Mesendoderm (in vitro differentiated cells): ENCODE measurements around the gene GRID2.

ENCODE experiments used
- DNase-seq: peaks from one replicate; pipeline ENCODE4 v3.0.0; 2013
- H2AK5ac ChIP-seq: 2 replicates; pipeline ENCODE4 v1.6.1; 2013; ENCODE audit warnings: low read length, inconsistent platforms
- H2BK120ac ChIP-seq: 2 replicates; pipeline ENCODE4 v1.6.1; 2013; ENCODE audit warnings: low read depth, mild to moderate bottlenecking, low read length, moderate library complexity, mixed read lengths
- H2BK15ac ChIP-seq: replicated peaks from 2 replicates; pipeline ENCODE4 v1.6.1; 2013; ENCODE audit warnings: low read depth, mild to moderate bottlenecking, moderate library complexity
- H2BK5ac ChIP-seq: 2 replicates; pipeline ENCODE4 v1.6.1; 2013; ENCODE audit warnings: low read length, inconsistent platforms
- H3K18ac ChIP-seq: 2 replicates; pipeline ENCODE4 v1.6.1; 2013; ENCODE audit warnings: mild to moderate bottlenecking, low read length, mixed read lengths
- H3K23ac ChIP-seq: one replicate; pipeline ENCODE4 v1.6.1; 2013; ENCODE audit warnings: low read length
- H3K27ac ChIP-seq: 2 replicates; pipeline ENCODE4 v1.5.1; 2013; ENCODE audit warnings: low read depth, mild to moderate bottlenecking, inconsistent platforms, low read length, moderate library complexity
- H3K27me3 ChIP-seq: 2 replicates; pipeline ENCODE4 v1.6.1; 2013; ENCODE audit warnings: low read length, control low read depth, mild to moderate bottlenecking, inconsistent platforms; ENCODE audit not compliant: insufficient read depth, poor library complexity
- H3K36me3 ChIP-seq: 2 replicates; pipeline ENCODE4 v1.6.1; 2013; ENCODE audit warnings: low read length, inconsistent platforms; ENCODE audit not compliant: control insufficient read depth, insufficient read depth
- H3K4ac ChIP-seq: one replicate; pipeline ENCODE4 v1.6.1; 2013; ENCODE audit warnings: low read depth, mild to moderate bottlenecking, low read length, moderate library complexity
- H3K4me1 ChIP-seq: 2 replicates; pipeline ENCODE4 v1.6.1; 2013; ENCODE audit warnings: low read depth, low read length, inconsistent platforms; ENCODE audit not compliant: control insufficient read depth
- H3K4me2 ChIP-seq: 2 replicates; pipeline ENCODE4 v1.6.1; 2013; ENCODE audit warnings: low read length
- H3K4me3 ChIP-seq: 2 replicates; pipeline ENCODE4 v1.5.1; 2013; ENCODE audit warnings: mild to moderate bottlenecking, low read length
- H3K56ac ChIP-seq: one replicate; pipeline ENCODE4 v1.6.1; 2013; ENCODE audit warnings: low read length
- H3K79me1 ChIP-seq: 2 replicates; pipeline ENCODE4 v1.6.1; 2013; ENCODE audit warnings: low read length, inconsistent platforms
- H3K79me2 ChIP-seq: 2 replicates; pipeline ENCODE4 v1.6.1; 2013; ENCODE audit warnings: mild to moderate bottlenecking, low read length; ENCODE audit not compliant: control insufficient read depth, insufficient read depth
- H3K9ac ChIP-seq: 2 replicates; pipeline ENCODE4 v1.6.1; 2013; ENCODE audit warnings: low read length, inconsistent platforms
- H4K5ac ChIP-seq: one replicate; pipeline ENCODE4 v1.6.1; 2013; ENCODE audit warnings: low read length
- H4K8ac ChIP-seq: one replicate; pipeline ENCODE4 v1.6.1; 2013; ENCODE audit warnings: low read depth, mild to moderate bottlenecking, control low read depth, low read length, moderate library complexity
- WGBS: extraction: QIAGEN DNeasy Blood & Tissue Kit; methylation state at CpG from one replicate; pipeline ENCODE4 v1.1.7; 2013; ENCODE audit warnings: low lambda C conversion rate, missing lambda C conversion rate; ENCODE audit not compliant: insufficient coverage; ENCODE audit errors: extremely low coverage; 5-methylcytosine and 5-hydroxymethylcytosine counted together

GRID2 gene

DNA sequence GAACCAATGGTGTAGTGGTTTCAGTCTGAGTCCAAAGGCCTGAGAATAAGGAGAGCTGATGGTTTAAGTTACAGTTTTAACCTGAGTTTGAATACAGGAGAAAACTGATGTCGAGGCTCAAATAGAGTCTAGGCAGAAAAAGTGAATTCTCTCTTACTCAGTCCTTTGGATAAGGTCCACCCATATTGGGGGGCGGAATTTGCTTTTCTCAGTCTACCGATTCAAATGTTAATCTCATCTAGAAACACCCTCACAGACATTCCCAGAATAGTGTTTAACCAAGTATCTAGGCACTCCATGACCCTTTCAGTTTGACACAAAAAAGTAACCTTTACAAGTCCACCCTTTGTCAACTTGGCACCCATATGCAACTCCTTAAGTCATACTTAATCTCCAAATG lies 216.0 kb downstream of the GRID2 start:
- Histone ChIP-seq H3K27me3 (no peaks in the 10 kb centered on the region), H2BK5ac (peak overlapping the region; percentile 20), H3K9ac (no peak overlapping the region), H3K23ac (no peak overlapping the region), H4K5ac (no peak overlapping the region), H3K56ac (peak overlapping the region; percentile 45), H3K4me3 (no peak overlapping the region), H3K4ac (no peak overlapping the region), H3K4me2 (no peak overlapping the region), H3K27ac (no peak overlapping the region), H3K36me3 (no peaks in the 10 kb centered on the region), H2AK5ac (no peak overlapping the region), H3K4me1 (peaks cover 9% of the 10 kb centered on the region), H3K79me1 (peaks cover 4% of the 10 kb centered on the region), H2BK120ac (no peak overlapping the region), H4K8ac (no peak overlapping the region), H3K18ac (peak overlapping the region; percentile 60), H2BK15ac (no peak overlapping the region), H3K79me2 (peaks cover 15% of the 10 kb centered on the region)
- no CpG with 5 or more reads among the region's 3 CpGs for WGBS
- DNase-seq = peak; percentile 60

GRCh38 chr4:92520563-92520962 lies 216.8 kb downstream of the GRID2 start:
- Histone ChIP-seq H2BK5ac (no peak overlapping the region), H3K4me1 (peaks cover 9% of the 10 kb centered on the region), H3K27me3 (no peaks in the 10 kb centered on the region), H2BK120ac (no peak overlapping the region), H3K9ac (no peak overlapping the region), H3K23ac (no peak overlapping the region), H3K27ac (no peak overlapping the region), H3K4me2 (no peak overlapping the region), H3K79me1 (peaks cover 4% of the 10 kb centered on the region), H2AK5ac (no peak overlapping the region), H4K5ac (no peak overlapping the region), H3K18ac (no peak overlapping the region), H3K4ac (no peak overlapping the region), H3K56ac (no peak overlapping the region), H3K4me3 (no peak overlapping the region), H3K36me3 (no peaks in the 10 kb centered on the region), H2BK15ac (no peak overlapping the region), H3K79me2 (peaks cover 18% of the 10 kb centered on the region), H4K8ac (no peak overlapping the region)
- peak; percentile 100 for DNase-seq
- WGBS = no CpG with 5 or more reads among the region's 2 CpGs

DNA sequence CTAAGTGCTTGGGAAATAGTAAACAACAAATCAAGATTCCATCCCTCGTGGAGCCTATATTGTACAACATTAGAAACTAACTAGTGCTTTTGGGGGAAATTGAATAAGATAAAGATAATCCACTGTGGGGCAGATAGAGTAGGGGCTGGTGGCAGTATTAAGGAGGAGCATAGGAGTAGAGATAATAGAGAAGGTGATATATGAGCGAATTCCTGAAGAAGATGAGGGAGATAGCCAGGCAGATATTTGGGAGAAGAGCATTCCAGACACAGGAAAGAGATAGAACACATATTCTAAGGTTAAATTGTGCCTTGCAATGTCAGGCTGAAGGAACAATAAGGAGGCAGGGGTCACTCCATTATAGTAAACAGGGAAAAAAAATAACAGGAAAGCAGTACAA lies 218.2 kb downstream of the GRID2 start:
- Histone ChIP-seq H2BK120ac (peak overlapping the region; percentile 8), H4K8ac (no peak overlapping the region)

GRCh38 chr4:92522356-92522755 lies 218.6 kb downstream of the GRID2 start:
- WGBS = no CpG with 5 or more reads among the region's 3 CpGs
- Histone ChIP-seq H3K4me3 (no peak overlapping the region), H3K79me2 (peaks cover 15% of the 10 kb centered on the region), H2BK120ac (peak overlapping the region; percentile 8), H3K56ac (peak overlapping the region; percentile 71), H3K36me3 (no peaks in the 10 kb centered on the region), H3K23ac (no peak overlapping the region), H3K27me3 (no peaks in the 10 kb centered on the region), H2BK15ac (no peak overlapping the region), H2AK5ac (peak overlapping the region; percentile 28), H3K79me1 (peaks cover 2% of the 10 kb centered on the region), H3K4me1 (peaks cover 7% of the 10 kb centered on the region), H4K8ac (no peak overlapping the region), H3K9ac (no peak overlapping the region), H3K27ac (peak overlapping the region; percentile 87), H4K5ac (peak overlapping the region; percentile 18), H3K4ac (no peak overlapping the region), H2BK5ac (peak overlapping the region; percentile 84), H3K4me2 (no peak overlapping the region), H3K18ac (peak overlapping the region; percentile 77)
- peak; percentile 91 for DNase-seq

More for the DNA sequence above, 218.2 kb downstream of the GRID2 start:
- Histone ChIP-seq H3K27ac (peak overlapping the region; percentile 87), H2BK5ac (peak overlapping the region; percentile 84), H3K18ac (peak overlapping the region; percentile 31), H3K4me3 (no peak overlapping the region), H3K36me3 (no peaks in the 10 kb centered on the region), H3K56ac (peak overlapping the region; percentile 71), H4K5ac (no peak overlapping the region), H3K4me2 (no peak overlapping the region), H3K9ac (no peak overlapping the region), H3K4me1 (peaks cover 7% of the 10 kb centered on the region), H2AK5ac (peak overlapping the region; percentile 28), H3K79me2 (peaks cover 16% of the 10 kb centered on the region), H3K79me1 (peaks cover 2% of the 10 kb centered on the region), H3K4ac (no peak overlapping the region), H3K23ac (no peak overlapping the region), H3K27me3 (no peaks in the 10 kb centered on the region), H2BK15ac (no peak overlapping the region)
- no CpG with 5 or more reads among the region's 2 CpGs for WGBS
- DNase-seq = peak; percentile 94

GRCh38 chr4:92524131-92524530 lies 220.4 kb downstream of the GRID2 start:
- peaks cover 2% of the 10 kb centered on the region for H3K79me1 ChIP-seq
- H2BK120ac ChIP-seq = no peak overlapping the region
- no peak overlapping the region for H4K5ac ChIP-seq
- H2BK5ac ChIP-seq = no peak overlapping the region
- H3K36me3 ChIP-seq = no peaks in the 10 kb centered on the region
- H2BK15ac ChIP-seq = no peak overlapping the region
- H3K18ac ChIP-seq = no peak overlapping the region
- H3K23ac ChIP-seq = no peak overlapping the region
- peaks cover 12% of the 10 kb centered on the region for H3K4me1 ChIP-seq
- no peak overlapping the region for H3K4ac ChIP-seq
- peaks cover 15% of the 10 kb centered on the region for H3K79me2 ChIP-seq
- no peak overlapping the region for H3K4me2 ChIP-seq
- no peak overlapping the region for H3K56ac ChIP-seq
- no peak overlapping the region for H3K27ac ChIP-seq
- H2AK5ac ChIP-seq = no peak overlapping the region
- H3K27me3 ChIP-seq = no peaks in the 10 kb centered on the region
- H3K4me3 ChIP-seq = no peak overlapping the region
- no peak overlapping the region for H3K9ac ChIP-seq
- no peak overlapping the region for H4K8ac ChIP-seq
- no peak for DNase-seq

DNA sequence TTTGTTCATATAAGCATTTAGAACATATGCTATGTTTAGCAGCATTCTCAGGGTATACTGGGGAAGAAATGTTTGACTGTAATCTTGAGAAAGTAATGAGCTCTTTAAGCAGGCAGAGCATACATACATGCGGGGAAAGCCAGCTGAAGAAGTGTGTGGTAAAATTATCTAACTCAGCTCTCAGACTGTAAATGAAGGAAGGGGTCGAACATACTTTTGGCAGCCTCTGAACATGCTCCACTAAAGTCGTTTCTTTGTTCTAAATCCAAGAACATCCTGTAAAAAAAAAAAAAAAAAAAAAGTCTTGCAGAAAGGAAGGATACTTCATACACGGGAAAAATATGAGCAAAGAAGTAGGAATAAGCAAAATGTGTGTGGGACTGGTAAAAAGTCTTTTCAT lies 224.8 kb downstream of the GRID2 start:
- Histone ChIP-seq H3K36me3 (no peaks in the 10 kb centered on the region), H2BK5ac (no peak overlapping the region), H3K9ac (no peak overlapping the region), H3K4ac (no peak overlapping the region), H3K4me1 (peaks cover 11% of the 10 kb centered on the region), H4K5ac (no peak overlapping the region), H3K27ac (no peak overlapping the region), H3K79me1 (peaks cover 2% of the 10 kb centered on the region), H2BK120ac (no peak overlapping the region), H2BK15ac (no peak overlapping the region), H3K23ac (no peak overlapping the region), H3K79me2 (peaks cover 19% of the 10 kb centered on the region), H4K8ac (no peak overlapping the region), H3K27me3 (no peaks in the 10 kb centered on the region), H2AK5ac (no peak overlapping the region), H3K18ac (no peak overlapping the region), H3K56ac (no peak overlapping the region), H3K4me3 (no peak overlapping the region), H3K4me2 (no peak overlapping the region)
- DNase-seq = no peak
- no CpG with 5 or more reads among the region's 4 CpGs for WGBS
